ENCODE results near the gene RNF114.
"Not testable (repeated sequence)": the region's sequence is repeated elsewhere in the genome, so short reads cannot be mapped to it uniquely, and the experiment has no call there.

RNF114 gene

DNA sequence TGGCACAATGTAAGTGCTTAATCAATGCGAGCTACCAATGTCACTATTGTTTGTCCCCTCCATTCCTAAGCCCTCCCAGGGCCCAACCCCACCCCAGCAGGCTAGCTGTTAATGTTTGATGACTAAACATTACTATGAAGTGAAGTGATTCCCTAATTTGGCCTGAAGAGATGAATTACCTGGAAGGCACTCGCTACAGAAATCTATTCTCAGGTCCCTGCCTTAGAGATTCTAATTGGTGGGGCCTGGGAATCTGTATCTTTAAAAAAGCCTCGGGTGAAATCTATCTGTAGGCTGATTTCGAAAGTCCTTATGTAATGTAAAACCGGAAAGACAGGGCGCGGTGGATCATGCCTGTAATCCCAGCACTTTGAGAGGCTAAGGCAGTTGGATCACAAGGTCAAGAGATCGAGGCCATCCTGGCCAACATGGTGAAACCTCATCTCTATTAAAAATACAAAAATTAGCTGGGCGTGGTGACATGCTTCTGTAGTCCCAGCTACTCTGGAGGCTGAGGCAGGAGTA is 29.6 kb downstream of the RNF114 start:
- no peak for DNase-seq

GRCh38 chr20:49966861-49967260 is 30.7 kb downstream of the RNF114 start:
- no peak for DNase-seq

DNA sequence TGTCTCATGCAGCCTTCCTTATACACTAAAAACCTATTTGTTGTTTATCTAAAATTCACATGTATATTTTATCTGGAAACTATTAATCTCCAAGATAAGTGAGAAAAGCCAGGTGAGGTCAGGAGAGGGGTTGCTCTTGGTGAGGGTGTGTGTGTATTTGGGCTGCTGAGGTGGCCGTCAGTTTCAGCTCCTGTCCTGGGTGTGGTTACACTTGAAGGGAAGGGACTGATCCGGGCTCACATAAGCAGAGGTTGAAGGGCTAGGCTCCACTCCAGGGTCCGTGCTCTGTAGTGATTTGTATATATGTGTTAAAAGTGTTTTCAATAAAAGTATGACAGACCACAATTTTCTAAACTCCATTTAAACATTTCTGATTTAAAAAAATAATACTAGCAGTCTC is 33.0 kb downstream of the RNF114 start:
- DNase-seq: no peak

DNA sequence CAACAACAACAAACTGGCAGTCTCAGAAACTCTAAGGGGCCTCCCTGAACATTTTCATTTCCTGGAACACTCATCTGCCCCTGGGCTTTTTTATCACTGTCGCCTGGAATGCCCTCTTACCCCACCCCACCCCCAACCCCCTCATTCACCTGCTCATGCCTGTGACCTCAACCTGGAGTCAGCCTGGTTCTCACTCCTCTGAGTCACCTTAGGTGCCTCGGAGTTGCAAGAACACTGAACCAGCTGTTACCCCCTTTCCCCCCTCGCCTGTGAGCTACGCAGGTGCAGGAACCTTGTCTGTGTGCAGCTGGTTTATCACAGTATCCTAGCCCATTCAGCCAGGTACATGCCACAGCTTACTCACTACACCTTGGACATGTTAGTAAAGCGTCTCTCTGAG is 33.7 kb downstream of the RNF114 start:
- DNase-seq: no peak

- no peak for DNase-seq
Measured at GRCh38 chr20:49970498-49970897, 34.3 kb downstream of the RNF114 start.

DNA sequence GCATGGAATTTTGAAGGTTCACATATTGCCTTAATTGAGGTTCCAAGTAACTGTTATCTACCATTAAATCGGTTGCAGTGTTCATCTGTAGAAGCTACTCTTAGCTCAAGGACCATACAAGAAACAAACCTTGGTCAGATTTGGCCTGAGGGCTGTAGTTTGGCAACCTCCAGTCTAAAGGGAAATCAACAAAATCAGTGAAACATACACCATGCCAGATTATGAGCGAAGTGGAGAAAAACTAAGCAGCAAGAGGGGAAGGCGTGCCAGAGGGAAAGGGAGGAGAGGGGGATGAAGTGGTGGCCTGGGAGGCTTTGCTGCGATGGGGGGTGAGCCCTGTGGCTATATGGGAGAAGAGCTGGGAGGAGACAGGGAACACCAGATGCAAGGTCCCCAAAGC is 37.8 kb downstream of the RNF114 start:
- no peak for DNase-seq

DNA sequence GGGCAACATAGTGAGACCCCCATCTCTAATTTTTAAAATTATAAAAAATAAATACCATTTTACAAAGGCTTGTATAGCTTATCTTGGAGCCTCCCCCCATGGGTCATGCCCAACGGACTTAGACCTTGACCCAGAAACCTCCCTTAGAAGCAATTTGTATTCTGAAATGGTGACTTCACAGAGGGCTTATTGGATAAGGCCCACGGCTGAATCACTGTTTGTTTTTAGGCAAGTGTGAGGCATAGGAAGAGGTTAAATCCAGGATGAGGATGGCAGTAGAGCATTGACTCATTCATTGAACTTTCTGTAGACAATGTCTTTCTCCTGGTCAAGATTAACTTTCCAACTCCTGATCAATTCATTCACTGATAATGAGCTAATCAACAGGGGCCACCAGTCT is 40.3 kb downstream of the RNF114 start:
- no peak for DNase-seq

DNA sequence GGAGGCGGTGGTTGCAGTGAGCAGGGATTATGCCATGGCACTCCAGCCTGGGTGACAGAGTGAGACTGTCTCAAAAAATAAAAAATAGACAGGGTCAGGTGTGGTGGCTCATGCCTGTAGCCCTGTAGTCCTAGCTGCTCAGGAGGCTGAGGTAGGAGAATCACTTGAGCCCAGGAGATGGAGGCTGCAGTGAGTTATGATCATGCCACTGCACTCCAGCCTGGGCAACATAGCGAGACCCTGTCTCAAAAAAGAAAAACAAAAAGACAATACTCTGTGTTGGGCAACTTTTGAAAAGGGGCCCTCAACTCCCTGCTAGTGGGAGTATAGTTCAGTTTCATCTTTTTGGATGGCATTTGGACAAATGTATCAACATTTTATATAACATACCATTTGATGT is 41.5 kb downstream of the RNF114 start:
- DNase-seq: not testable (repeated sequence)

- DNase-seq: no peak
Measured at GRCh38 chr20:49978685-49979029, 42.5 kb downstream of the RNF114 start.

DNA sequence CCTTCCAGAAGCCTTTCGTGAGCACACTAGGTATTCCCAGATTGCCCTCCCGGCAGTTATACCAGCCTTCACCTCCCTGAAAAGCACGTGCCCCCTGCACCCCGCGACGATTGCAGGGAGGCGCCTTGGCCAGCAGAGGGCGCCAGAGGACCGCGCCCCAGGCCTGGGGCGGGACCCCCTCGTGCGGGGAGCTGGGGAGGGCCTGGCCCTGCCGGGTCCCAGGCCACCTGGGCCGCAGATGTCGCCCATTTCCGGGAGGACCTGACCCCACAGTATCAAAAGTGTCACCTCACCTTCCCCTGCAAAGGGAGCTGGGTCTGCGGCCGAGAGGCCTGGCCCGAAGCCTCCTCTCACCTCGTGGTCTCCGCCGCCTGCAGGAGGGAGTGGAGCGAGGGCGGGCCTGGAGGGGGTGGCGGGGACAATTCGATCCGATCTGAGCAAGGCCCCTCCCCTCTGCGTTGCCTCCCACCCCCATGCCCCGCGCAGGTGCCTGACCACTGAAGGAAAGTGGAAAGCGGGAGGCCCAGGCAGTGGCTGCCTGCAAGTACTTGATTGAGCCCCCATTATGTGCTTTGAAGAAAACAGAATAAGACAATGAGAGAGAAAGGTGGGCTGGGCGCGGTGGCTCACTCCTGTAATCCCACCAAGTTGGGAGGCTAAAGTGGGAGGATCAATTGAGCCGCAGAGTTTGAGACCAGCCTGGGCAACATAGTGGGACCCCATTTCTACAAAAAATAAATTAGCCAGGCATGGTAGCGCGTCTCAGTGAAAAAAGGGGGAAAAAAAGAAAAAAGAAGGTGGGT is 43.0 kb downstream of the RNF114 start:
- DNase-seq: peak; percentile 68

DNA sequence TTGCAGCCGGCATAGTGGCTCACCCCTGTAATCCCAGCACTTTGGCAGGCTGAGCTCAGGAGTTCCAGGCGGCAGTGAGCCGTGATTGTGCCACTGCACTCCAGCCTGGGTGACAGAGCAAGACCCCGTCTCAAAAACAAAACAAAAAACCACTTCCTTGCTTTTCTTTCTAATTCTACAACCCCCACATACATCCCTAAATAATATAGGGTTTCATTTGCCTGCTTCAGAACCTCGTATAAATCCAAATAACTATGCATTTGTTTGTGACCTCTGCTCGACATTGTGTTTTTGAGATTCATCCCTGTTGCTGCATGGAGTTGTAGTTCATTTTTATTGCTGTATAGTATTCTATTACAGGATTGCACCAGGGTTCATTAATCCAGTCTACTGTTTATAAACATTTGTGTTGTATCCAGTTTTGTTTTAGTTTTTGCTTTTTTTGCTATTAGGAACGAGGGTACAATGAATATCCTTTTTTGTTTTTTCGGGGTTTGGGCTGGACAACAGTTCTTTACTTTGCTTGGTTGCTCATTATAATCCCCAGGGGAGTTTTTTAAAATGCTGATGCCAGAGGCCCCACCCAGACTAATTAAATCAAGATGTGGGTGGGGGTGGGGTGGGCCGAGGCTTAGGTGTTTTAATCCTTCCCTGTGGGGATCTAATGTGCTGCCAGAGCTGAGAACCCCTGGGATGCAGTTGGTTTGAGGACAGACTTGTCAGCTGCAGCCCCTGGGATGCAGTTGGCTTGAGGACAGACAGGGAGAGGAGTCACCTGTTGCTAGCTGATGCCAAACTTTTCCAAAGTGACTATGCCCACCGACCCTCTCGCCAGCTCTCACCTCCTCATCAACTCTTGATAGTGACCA is 44.2 kb downstream of the RNF114 start:
- no peak for DNase-seq

DNA sequence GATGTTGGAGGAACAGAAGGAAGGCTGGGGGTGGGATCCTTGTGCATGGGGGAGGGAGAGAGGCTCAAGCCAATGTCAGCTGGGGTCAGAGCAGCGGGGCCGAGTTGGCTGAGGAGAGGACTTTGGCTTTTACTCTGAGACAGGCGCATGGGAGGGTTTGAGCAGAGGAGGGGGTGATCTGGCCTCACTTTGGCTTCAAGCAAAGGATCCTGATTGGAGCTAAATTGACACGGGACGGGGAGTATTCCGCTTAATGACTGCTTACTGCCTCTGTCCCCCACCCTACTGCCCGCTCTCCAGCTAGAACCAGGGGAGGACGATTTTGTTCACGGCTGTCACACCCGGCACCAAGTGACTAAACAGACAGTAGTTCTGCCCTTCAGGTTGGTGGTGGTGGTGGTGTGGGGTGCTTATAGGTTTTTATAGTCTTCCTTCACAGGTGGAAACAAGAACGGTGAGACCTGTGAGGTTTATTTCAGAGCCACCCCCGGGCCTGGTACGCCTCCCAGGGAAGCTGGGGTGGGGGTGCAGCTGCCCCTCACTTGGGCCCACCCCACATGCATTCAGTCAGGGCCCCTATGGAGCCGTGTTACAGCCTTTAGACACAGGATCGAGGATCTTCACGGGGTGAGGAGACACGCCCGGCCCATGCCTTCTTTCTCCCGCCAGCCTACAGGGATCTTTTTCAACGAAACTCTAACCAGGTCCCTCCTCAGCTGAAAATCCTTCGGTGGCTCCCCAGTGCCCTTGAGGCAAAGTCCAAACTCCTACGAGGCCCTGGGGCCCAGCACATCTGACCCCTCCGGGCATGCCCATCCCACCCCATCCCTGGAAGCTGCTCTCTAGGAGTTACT is 45.2 kb downstream of the RNF114 start:
- DNase-seq: no peak

- no peak for DNase-seq
Measured at GRCh38 chr20:49982072-49982345, 45.8 kb downstream of the RNF114 start.

- peak; percentile 82 for DNase-seq
Measured at GRCh38 chr20:49982346-49983122, 46.3 kb downstream of the RNF114 start, which contains the start of gene SNAI1. Gene SNAI1, plus strand, starts transcription at chr20:49982980. Its CDS starts 80 bp downstream, at chr20:49983060.

- no peak for DNase-seq
Measured at GRCh38 chr20:49983123-49983847, 47.1 kb downstream of the RNF114 start.

- DNase-seq: no peak
Measured at GRCh38 chr20:49983848-49984408, 47.7 kb downstream of the RNF114 start.

DNA sequence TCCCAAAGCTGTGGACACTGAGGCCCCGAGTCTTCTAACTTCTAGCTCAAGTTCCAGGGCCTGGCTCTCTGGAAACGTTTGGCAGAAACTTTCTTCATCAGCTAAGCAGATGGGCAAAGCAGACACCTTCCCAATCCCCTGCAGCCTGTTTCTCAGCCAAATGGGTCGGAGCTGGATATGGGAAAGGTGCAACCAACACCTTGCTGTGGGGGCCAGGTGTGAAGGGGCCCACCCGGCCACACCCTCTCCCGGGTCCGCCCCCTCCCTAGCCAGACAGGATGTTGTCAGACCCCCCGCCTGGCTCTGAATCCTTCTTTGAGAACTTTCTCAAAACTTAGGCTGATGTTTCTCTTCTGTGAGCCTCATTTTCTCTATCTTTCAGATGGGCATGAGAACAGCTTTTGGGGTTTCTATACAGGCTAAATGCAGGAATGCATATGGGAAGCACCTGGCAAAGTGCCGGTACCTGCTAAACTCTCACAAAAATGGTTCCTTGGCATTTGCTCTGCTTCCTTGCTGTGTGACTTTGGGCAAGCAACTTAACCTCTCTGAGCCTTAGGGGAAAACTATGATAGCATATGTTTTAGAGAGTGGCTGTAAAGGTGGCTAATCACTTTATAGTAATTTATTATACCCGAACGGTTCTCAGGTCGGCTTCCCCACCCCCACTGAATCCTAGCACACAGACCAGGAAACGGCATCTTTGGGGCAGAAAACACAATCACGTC is 48.4 kb downstream of the RNF114 start:
- no peak for DNase-seq

DNA sequence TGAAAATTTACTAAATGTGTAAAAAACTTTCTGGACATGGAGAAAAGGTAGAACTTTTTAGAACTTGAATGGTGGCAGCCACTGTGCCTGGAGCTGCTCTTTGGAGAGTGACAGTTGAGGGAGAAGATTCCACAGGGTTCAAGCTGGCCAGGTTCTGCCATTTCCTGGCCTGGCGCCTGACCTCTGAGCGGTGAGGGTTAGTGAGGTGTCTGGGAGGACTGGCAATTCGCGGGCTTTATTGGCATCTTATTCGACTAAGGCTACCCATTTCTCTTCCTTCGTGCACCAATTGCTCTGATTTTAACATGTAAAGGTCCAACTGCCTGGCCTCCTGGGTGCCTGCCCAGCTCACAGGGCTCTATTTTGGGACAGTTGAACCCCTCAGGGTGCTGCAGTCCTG is 49.0 kb downstream of the RNF114 start:
- DNase-seq: no peak

GRCh38 chr20:49985617-49986016 is 49.4 kb downstream of the RNF114 start:
- no peak for DNase-seq

DNA sequence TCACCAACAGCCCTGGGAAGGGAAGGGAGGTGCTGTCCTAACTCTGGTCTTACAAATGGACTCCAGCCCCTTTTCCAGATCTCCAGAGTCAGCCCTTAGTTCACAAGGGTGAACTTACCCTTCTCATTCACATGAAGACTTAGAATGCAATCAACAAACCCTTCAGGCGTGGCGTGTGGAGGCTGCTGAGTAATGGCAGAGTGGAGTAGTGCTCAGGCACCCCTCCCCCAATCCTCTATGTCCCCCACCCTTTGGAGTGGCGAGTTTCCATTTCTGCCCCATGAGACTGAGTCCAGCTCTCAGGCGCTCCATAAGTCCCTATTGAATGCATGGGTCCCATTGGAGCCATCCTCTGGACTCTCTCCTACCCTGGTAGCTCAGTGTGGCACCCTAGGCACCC is 49.9 kb downstream of the RNF114 start:
- no peak for DNase-seq

Data from stimulated activated CD4-positive, alpha-beta T cell treated with anti-CD3 and anti-CD28 coated beads, Interleukin-4, amount 100 ng/mL, for 24 hours (primary cell).